ENCODE data around the gene AFAP1L1. TPM values are rescaled to one million over a fixed set of nuclear protein-coding genes. Genes with fewer than 3 reads are reported as not detected.

AFAP1L1 gene
- 5.9 and 6.4 TPM in 2 replicates for total RNA-seq (2014; rRNA removed)
- 9.2 TPM for polyA plus RNA-seq (2012)

GRCh38 chr5:149271716-149272563 is at the start of gene AFAP1L1:
Gene AFAP1L1, plus strand, starts transcription at chr5:149271859. Its CDS starts 110 bp downstream, at chr5:149271969.
- DNase-seq (ENCODE audit: low read depth): peak; percentile 58

DNA sequence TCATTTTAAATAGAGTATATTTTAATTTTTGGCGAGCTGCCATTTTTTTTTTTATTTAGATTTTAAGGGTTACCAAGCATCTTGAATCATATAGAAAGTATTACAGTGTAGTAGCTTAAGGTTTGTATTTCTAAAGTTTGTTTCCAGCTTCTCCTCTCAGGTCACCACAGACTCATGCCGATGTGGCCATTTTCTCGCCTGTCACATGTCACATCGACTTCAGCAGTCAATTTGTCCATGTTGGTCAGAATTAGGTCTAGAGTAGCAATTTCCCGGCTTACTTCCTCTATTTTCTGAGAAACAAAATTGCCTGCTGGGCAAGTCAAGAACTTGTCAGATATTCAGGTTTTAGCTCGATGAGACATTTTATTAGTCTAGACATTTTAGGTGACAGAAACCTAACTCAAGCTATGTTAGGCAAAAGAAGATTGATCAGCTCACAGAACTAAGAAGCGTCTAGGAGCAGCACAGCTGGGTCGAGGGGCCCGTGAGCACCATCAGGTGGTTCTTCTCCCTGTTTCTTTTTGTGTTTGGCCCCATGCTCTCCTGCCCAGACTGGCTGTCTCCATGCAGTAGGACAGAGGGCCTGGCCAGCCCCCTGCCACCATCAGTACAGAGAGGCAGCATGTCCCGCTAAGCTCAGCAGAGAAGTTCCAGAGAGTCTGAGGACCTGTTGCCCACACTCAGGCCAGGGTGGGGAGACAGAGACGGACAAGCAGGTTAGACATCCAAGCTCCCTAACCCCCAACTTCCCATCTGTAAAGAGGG is 48.4 kb upstream of the AFAP1L1 start:
- DNase-seq (ENCODE audit: low read depth): no peak

GRCh38 chr5:149224282-149224681 is 47.4 kb upstream of the AFAP1L1 start:
- DNase-seq (ENCODE audit: low read depth): no peak

DNA sequence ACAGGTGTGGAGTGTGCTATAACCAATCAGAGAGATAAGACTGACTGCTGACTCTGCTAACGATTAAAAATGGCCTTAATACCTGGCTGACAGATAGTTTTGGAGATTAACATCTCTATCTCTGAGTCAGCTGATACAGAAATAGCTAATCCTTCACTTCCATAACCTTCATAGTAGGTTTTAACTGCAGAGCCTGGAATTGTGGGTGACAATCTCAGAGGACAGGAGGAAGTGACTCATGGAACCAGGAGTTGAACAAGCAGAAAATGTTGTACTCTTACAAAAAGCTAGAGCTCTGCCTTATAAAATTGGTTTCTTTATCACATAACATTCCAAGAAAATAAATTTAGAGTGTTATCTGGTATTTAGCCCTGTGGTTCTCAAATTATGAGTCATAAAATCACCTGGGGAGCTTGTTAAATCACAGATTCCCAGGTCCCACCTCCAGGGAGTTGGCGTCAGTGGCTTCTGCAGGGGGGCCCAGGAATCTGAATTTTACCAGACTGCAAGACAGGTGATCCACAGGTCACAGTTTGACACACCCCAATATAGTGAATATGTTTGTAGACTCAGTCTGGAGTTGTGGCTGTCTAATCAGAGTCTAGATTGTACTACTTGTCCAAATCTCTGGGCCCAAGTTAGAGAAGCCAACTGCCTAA is 44.4 kb upstream of the AFAP1L1 start:
- DNase-seq (ENCODE audit: low read depth): peak; percentile 73

- peak; percentile 95 for DNase-seq (ENCODE audit: low read depth)
Observed at GRCh38 chr5:149228618-149229297, 42.9 kb upstream of the AFAP1L1 start.

DNA sequence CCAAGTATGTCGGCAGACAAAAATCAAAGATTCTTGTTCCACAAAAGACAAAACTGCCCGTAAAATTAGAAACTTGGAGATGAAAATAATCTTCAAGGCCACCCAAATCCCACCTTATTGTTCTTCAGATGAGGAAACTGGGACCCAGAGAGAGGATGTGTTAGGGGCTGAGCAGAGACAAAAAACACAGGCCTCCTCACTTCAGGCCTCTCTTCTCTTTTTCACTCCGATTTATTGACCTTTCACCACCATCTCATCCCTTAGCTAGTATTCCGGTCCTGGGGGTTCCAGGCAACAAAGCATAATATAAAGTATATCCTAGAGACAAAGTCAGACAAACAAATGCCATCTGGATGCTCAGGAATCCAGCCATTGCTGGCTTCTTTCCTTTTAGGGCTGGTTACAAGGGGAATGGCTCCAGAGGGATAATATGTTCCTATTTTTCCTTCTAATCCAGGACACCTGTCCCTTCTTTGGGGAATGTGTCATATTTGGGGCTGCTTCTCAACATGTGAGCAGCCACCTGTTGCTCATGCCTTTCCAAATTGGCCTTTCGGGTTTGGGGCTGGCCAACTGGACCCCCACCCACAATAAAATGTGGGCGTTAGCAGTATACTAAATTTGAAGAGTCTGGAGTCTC is 42.2 kb upstream of the AFAP1L1 start:
- peak; percentile 68 for DNase-seq (ENCODE audit: low read depth)

- no peak for DNase-seq (ENCODE audit: low read depth)
Observed at GRCh38 chr5:149235841-149236240, 35.8 kb upstream of the AFAP1L1 start.

GRCh38 chr5:149237662-149238061 is 34.0 kb upstream of the AFAP1L1 start:
- no peak for DNase-seq (ENCODE audit: low read depth)

DNA sequence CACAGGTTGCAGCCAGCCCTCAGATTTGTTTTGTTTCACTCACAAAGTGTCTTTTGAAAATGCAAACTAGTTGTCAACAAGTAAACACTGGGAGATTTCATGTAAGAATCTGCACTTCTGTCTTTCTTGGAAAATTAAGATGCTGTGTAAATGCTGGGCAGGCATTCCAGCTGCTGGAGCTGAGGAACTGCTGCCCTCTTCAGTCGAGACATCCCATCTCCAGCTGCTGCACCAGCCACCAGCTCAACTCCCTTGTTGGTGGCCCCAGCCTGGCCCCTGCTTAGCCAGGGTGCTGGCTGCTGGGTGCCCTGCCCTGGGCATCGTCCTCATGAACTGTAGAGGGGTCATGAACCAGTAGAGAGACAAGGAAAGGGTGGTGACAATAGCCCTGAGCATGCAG is 33.1 kb upstream of the AFAP1L1 start:
- DNase-seq (ENCODE audit: low read depth): no peak

DNA sequence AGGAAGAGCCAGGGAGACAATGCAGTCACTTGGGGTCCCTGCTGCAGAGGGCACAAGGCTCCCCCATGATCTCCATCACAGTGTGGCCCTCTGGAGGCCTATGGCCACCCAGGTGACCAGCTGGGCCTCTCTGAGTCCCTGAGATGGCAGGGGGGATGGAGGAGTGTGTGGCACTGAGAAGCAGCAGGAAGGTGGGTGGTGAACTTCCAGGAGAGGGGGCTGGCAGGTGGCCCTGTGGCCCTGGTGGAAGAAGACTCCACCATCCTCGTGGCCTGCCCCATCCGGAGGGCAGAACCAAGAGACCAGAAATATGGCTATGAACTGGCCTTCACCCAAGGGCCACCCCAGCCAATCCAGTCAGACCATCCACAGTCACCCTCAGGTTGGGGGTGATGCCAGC is 31.7 kb upstream of the AFAP1L1 start:
- DNase-seq (ENCODE audit: low read depth): no peak

GRCh38 chr5:149240354-149240998 is 31.2 kb upstream of the AFAP1L1 start:
- no peak for DNase-seq (ENCODE audit: low read depth)

- no peak for DNase-seq (ENCODE audit: low read depth)
Observed at GRCh38 chr5:149242339-149242738, 29.3 kb upstream of the AFAP1L1 start.

GRCh38 chr5:149246906-149247305 is 24.8 kb upstream of the AFAP1L1 start:
- DNase-seq (ENCODE audit: low read depth): no peak

DNA sequence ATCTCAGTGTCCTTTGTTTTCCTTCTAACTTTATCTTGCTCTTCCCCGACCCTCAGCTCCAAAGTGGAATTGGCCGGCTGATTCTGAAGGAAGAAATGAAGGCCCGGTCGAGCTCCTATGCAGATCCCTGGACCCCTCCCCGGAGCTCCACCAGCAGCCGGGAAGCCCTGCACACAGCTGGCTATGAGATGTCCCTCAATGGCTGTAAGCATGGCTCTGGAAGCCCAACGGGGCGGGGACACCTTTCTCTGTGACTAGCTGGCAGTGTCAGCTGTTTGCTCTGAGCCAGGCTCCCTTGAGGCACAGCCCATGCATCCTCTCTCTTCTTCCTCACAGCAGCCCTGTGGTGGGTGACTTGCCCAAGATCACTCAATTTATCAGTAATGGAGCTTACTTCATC is 23.9 kb upstream of the AFAP1L1 start:
- no peak for DNase-seq (ENCODE audit: low read depth)

DNA sequence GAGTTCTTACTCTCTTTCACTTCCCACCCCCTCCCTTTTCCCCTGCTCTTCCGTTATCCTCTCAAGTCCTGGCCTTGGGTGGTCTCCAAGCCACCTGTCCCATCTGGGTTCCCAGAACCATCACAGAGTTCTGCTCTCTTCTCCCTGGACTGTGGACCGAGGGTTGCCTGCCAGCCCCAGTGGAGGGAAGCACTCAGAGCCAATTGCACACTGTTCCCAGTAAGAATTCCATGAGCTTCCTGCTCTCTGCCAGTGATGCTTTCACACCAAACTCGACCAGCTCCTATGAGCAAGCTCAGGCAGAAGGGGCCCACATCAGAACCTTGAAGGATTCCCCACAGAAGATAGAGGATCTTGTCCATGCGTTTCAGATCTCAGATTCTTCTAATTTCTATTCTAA is 20.1 kb upstream of the AFAP1L1 start:
- no peak for DNase-seq (ENCODE audit: low read depth)

GRCh38 chr5:149254506-149254905 is 17.2 kb upstream of the AFAP1L1 start:
- DNase-seq (ENCODE audit: low read depth): no peak

GRCh38 chr5:149256451-149256850 is 15.2 kb upstream of the AFAP1L1 start:
- no peak for DNase-seq (ENCODE audit: low read depth)

DNA sequence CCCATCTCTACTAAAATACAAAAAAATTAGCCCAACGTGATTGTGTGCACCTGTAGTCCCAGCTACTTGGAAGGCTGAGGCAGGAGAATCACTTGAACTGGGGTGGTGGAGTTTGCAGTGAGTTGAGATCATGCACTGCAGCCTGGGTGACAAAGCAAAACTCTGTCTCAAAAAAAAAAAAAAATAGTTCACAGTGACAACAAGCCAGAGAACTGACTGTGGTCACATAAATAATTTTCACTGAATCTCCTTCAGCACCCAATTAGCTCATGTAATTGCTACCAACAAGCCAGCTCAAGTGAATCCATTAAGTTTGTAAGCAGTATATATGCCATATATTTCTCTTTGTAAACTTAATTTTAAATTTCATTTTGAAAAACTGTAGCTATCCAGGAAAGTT is 14.5 kb upstream of the AFAP1L1 start:
- no peak for DNase-seq (ENCODE audit: low read depth)

DNA sequence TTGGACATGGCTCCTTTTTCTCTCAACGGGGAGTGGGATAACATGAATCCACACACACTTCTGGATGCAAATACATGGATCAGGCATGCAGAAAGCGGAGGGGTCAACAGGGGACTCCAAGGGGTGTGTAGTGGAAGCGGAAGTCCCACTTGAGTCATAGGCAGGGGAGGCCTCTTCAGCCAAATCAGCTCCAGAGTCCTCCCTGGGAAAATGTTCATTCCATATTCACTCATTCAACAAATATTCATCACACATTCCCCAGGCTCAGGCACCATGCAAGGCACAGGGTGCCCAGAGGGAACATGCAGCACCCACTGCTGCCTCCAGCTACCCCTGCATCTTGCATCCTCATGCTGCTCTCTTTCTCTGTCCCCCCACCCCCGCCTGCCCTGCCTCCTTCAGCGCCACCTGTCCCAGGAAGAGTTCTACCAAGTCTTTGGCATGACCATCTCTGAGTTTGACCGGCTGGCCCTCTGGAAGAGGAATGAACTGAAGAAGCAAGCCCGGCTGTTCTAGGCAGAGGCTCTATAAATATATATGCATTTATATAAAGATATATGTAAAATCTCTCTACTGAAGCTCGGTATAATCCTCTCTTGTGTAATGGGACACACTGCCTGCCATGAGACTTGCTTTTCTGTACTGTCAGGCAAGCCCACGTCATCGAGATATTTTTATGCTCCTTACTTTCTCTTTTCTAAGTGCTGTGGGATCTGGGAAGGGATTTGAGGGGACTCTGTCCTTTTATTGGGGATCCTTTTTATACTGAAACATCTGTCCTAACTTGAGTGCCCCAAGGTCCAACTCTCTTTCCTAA is 13.6 kb upstream of the AFAP1L1 start:
- peak; percentile 28 for DNase-seq (ENCODE audit: low read depth)

GRCh38 chr5:149260761-149261160 is 10.9 kb upstream of the AFAP1L1 start:
- DNase-seq (ENCODE audit: low read depth): no peak

Measured in LHCN-M2 (cell line).